Measurements from ENCODE around the gene ARHGEF4. TPM values are rescaled to one million over a fixed set of nuclear protein-coding genes. Genes with fewer than 3 reads are reported as not detected.

ARHGEF4 gene
- total RNA-seq, 2 donors from 2014 or later = 50.3 to 54.7 TPM

DNA sequence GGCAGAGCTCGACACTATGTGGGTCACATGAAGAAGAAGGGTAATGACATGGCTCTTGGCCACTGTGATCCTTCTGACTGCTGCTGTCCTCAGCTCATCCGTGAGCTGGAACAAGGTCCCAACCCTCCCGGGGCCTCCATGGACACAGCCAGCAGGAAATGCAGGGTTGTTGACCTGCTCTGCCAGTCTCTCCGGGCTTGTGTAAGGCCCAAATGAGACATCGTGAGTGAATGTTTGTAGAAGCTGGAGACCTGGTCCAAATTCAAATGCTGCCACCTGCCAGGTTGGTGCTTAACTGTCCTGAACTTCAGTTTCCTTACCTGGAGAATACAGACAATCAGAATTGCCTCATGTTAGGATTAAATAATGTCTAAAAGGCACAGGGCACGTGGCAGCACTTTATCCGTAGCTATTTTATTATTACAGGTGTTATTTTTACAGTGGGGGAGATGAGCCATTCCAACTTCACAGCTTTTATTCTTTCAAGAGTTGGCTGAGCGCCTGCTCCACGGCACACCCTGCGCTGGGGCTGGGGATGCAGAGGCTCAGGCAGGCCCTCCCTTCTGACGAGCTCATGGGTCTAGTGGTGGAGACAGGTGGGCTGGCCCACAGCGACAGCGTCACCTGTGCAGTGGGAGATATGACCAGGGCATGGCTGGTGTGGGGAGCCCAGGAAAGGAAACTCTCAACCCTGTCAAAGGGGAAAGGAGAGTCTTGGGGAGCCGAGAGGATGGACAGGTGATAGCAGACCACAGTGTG, 15.1 kb downstream of the ARHGEF4 start:
- DNase-seq = no peak
- WGBS, 2 experiments (ENCODE audit: insufficient coverage in 1 of 2, insufficient read length in 1 of 2) = 92 to 96% methylated on average over 4 to 14 of the region's 14 CpGs
- Histone ChIP-seq H3K4me3 (ENCODE audit: low read length) (no peak overlapping the region), H3K4me1 (ENCODE audit: control insufficient read depth, insufficient read depth, low read length) (no peaks in the 10 kb centered on the region), H3K9ac (ENCODE audit: extremely low read depth, low read length, poor library complexity, severe bottlenecking) (no peak overlapping the region), H3K27me3 (ENCODE audit: control insufficient read depth, insufficient read depth, low read length, poor library complexity, severe bottlenecking) (no peaks in the 10 kb centered on the region), H3K27ac (ENCODE audit: low read depth, low read length) (no peak overlapping the region), H3K36me3 (ENCODE audit: control insufficient read depth, insufficient read depth, low read length) (no peaks in the 10 kb centered on the region), H3K9me3 (ENCODE audit: control insufficient read depth, low read length) (no peaks in the 10 kb centered on the region)
- H3K4me1 Mint-ChIP-seq = no peaks in the 10 kb centered on the region
- H3K27me3 Mint-ChIP-seq (ENCODE audit: insufficient read depth) = no peaks in the 10 kb centered on the region
- H3K27ac Mint-ChIP-seq = no peak overlapping the region
- H3K9me3 Mint-ChIP-seq = no peaks in the 10 kb centered on the region
- TF ChIP-seq, protein P1, sequence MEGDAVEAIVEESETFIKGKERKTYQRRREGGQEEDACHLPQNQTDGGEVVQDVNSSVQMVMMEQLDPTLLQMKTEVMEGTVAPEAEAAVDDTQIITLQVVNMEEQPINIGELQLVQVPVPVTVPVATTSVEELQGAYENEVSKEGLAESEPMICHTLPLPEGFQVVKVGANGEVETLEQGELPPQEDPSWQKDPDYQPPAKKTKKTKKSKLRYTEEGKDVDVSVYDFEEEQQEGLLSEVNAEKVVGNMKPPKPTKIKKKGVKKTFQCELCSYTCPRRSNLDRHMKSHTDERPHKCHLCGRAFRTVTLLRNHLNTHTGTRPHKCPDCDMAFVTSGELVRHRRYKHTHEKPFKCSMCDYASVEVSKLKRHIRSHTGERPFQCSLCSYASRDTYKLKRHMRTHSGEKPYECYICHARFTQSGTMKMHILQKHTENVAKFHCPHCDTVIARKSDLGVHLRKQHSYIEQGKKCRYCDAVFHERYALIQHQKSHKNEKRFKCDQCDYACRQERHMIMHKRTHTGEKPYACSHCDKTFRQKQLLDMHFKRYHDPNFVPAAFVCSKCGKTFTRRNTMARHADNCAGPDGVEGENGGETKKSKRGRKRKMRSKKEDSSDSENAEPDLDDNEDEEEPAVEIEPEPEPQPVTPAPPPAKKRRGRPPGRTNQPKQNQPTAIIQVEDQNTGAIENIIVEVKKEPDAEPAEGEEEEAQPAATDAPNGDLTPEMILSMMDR (conservative IDR thresholded peaks at IDR 0.05) = no peak
- no peak overlapping the region for H3K4me3 Mint-ChIP-seq
- H3K36me3 Mint-ChIP-seq (ENCODE audit: low read depth) = no peaks in the 10 kb centered on the region

DNA sequence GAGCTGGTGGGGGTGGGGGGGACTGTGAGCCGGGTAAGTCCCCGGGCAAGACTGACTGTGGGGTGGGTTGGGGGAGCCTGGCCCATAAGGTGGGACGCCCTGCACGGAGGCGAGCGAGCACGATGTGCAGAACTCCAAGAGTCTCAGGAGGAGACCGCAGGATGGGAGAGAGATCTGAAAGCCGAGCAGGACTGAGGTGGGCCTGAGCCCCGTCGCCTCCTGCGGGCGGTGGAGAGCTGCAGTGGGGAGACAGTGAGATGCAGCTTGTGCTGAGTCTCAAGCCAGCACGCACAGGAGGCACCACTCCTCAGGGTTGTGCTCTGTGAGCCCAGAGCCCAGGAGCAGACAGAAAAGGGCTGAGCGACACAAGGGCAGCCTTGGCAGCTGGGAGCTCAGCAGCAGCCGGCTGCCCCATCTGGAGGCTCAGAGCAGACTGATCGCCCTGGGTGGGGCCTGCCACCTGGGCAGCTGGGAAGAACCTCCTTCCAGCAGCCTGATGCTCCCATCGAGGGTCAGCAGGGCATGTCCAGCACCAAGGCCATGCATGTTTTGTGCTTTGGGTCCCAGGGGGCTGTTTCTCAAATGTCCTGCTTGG, 15.9 kb downstream of the ARHGEF4 start:
- TF ChIP-seq, protein P1 (conservative IDR thresholded peaks at IDR 0.05) = no peak
- no peak overlapping the region for H3K4me3 Mint-ChIP-seq
- H3K9me3 ChIP-seq (ENCODE audit: control insufficient read depth, low read length) = no peaks in the 10 kb centered on the region
- 92 to 93% methylated on average over 17 to 18 of the region's 18 CpGs for WGBS, 2 experiments (ENCODE audit: insufficient coverage in 1 of 2, insufficient read length in 1 of 2)
- no peak overlapping the region for H3K27ac ChIP-seq (ENCODE audit: low read depth, low read length)
- H3K4me1 Mint-ChIP-seq = no peaks in the 10 kb centered on the region
- H3K4me3 ChIP-seq (ENCODE audit: low read length) = no peak overlapping the region
- no peaks in the 10 kb centered on the region for H3K27me3 Mint-ChIP-seq (ENCODE audit: insufficient read depth)
- H3K27me3 ChIP-seq (ENCODE audit: control insufficient read depth, insufficient read depth, low read length, poor library complexity, severe bottlenecking) = no peaks in the 10 kb centered on the region
- H3K4me1 ChIP-seq (ENCODE audit: control insufficient read depth, insufficient read depth, low read length) = no peaks in the 10 kb centered on the region
- no peaks in the 10 kb centered on the region for H3K9me3 Mint-ChIP-seq
- DNase-seq = peak; percentile 45
- H3K27ac Mint-ChIP-seq = no peak overlapping the region
- no peaks in the 10 kb centered on the region for H3K36me3 ChIP-seq (ENCODE audit: control insufficient read depth, insufficient read depth, low read length)
- no peaks in the 10 kb centered on the region for H3K36me3 Mint-ChIP-seq (ENCODE audit: low read depth)
- no peak overlapping the region for H3K9ac ChIP-seq (ENCODE audit: extremely low read depth, low read length, poor library complexity, severe bottlenecking)

- no peak for DNase-seq
- Histone ChIP-seq H3K9me3 (ENCODE audit: control insufficient read depth, low read length) (no peaks in the 10 kb centered on the region), H3K4me1 (ENCODE audit: control insufficient read depth, insufficient read depth, low read length) (no peaks in the 10 kb centered on the region), H3K36me3 (ENCODE audit: control insufficient read depth, insufficient read depth, low read length) (no peaks in the 10 kb centered on the region), H3K4me3 (ENCODE audit: low read length) (no peak overlapping the region), H3K9ac (ENCODE audit: extremely low read depth, low read length, poor library complexity, severe bottlenecking) (no peak overlapping the region), H3K27me3 (ENCODE audit: control insufficient read depth, insufficient read depth, low read length, poor library complexity, severe bottlenecking) (no peaks in the 10 kb centered on the region), H3K27ac (ENCODE audit: low read depth, low read length) (no peak overlapping the region)
- Mint-ChIP-seq H3K27me3 (ENCODE audit: insufficient read depth) (no peaks in the 10 kb centered on the region), H3K36me3 (ENCODE audit: low read depth) (no peaks in the 10 kb centered on the region), H3K27ac (no peak overlapping the region), H3K9me3 (no peaks in the 10 kb centered on the region), H3K4me3 (no peak overlapping the region), H3K4me1 (no peaks in the 10 kb centered on the region)
- 89 to 94% methylated on average over 6 to 8 of the region's 8 CpGs for WGBS, 2 experiments (ENCODE audit: insufficient coverage in 1 of 2, insufficient read length in 1 of 2)
- TF ChIP-seq, protein P1 (conservative IDR thresholded peaks at IDR 0.05) = no peak
These were observed 16.7 kb downstream of the ARHGEF4 start for GRCh38 chr2:130853391-130853790.
